ENCODE data around the gene CTNNA1.
"Not testable (repeated sequence)": the region's sequence is repeated elsewhere in the genome, so short reads cannot be mapped to it uniquely, and the experiment has no call there.

Gene CTNNA1

DNA sequence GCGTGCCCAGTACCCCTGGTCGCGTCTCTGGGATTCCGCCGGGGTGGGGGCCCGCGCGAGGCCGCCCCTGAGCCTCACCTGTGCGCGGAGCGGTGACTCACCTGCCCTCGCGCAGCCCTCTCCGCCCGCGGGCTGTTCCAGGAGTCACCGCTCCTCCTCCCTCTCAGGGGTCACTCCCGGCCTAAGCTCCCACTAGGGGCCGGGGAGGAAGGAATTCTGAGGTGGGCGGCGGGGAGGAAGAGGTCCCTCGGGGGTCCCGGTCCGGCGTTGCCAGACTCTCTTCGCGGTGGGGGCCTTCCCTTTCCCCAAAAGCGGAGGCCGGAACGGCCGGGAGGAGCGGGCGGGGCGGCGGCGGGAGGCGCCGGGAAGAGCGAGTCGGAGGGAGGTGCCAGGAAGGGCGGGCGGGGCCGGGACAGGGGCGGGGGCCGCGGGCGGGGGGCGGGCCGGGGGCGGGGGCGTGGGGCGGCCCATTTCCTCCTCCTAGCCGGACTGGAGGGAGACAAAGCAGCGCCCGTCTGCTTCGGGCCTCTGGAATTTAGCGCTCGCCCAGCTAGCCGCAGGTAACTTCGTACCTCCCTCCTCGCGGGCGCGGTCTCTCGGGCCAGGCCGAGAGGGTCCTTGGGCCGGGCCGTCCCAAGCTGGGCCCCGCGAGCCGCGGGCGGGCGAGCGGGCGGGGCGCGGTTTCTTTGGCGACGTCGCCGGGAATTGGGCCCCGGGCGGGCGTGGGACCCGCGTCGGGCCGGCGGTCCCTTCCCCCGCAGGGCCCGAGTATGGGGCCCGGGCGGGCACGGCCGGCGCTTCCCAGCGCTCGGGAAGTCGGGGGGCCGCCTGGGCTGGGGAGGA lies at the start of gene CTNNA1:
TSS of gene CTNNA1 (plus strand) at position 475 of the 843 bp plus-strand sequence. CDS start 28,500 bp downstream, outside the sequence.
- peaks cover 30% of the 10 kb centered on the region for H3K4me1 ChIP-seq (ENCODE audit: control insufficient read depth, insufficient read depth, low read length)
- H3K4me3 ChIP-seq (ENCODE audit: low read length in 2 of 2) = peak within 1 kb of the TSS; percentile 85 to 86
- no peaks in the 10 kb centered on the region for H3K36me3 ChIP-seq (ENCODE audit: control insufficient read depth in 2 of 2, insufficient read depth in 2 of 2, low read length in 2 of 2)
- no peaks in the 10 kb centered on the region for H3K9me3 ChIP-seq (ENCODE audit: control insufficient read depth in 2 of 2, low read length in 2 of 2)
- H3K9ac ChIP-seq (ENCODE audit: low read length in 2 of 2) = peak within 1 kb of the TSS; percentile 93 to 94
- H3K27me3 ChIP-seq (ENCODE audit: control insufficient read depth in 1 of 2, insufficient read depth in 2 of 2, low read length in 2 of 2) = no peaks in the 10 kb centered on the region
- peak within 1 kb of the TSS; percentile 93 for H3K27ac ChIP-seq (ENCODE audit: low read length)

- H3K4me3 ChIP-seq (ENCODE audit: low read length in 2 of 2); H3K27ac ChIP-seq (ENCODE audit: low read length); H3K36me3 ChIP-seq (ENCODE audit: control insufficient read depth in 2 of 2, insufficient read depth in 2 of 2, low read length in 2 of 2); H3K9ac ChIP-seq (ENCODE audit: low read length in 2 of 2); H3K4me1 ChIP-seq (ENCODE audit: control insufficient read depth, insufficient read depth, low read length); H3K9me3 ChIP-seq (ENCODE audit: control insufficient read depth in 2 of 2, low read length in 2 of 2); H3K27me3 ChIP-seq (ENCODE audit: control insufficient read depth in 1 of 2, insufficient read depth in 2 of 2, low read length in 2 of 2): not testable (repeated sequence)
Measured at GRCh38 chr5:138703777-138704176, 49.4 kb upstream of the CTNNA1 start.

DNA sequence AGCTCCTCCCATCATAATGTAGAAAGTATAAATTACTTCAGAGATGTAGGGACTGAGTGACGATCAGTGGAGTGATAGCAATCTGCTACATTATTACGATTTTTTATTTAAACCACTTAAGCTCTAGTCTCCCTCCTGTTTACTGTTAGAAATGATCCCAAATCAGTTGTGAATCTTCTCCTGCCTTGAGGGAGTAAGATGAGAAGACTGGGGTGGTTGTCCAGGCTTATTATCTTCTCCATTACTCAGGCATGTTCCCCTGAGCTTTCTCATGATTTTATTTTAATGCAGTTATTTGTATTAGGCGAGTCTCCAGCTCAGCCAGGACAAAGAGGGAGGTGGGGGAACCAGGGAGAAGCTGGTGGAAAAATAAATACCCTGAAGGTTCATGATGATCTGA lies 48.2 kb upstream of the CTNNA1 start:
- no peaks in the 10 kb centered on the region for H3K4me1 ChIP-seq (ENCODE audit: control insufficient read depth, insufficient read depth, low read length)
- H3K36me3 ChIP-seq (ENCODE audit: control insufficient read depth in 2 of 2, insufficient read depth in 2 of 2, low read length in 2 of 2) = no peaks in the 10 kb centered on the region
- H3K9ac ChIP-seq (ENCODE audit: low read length in 2 of 2) = no peak overlapping the region
- no peaks in the 10 kb centered on the region for H3K27me3 ChIP-seq (ENCODE audit: control insufficient read depth in 1 of 2, insufficient read depth in 2 of 2, low read length in 2 of 2)
- H3K27ac ChIP-seq (ENCODE audit: low read length) = no peak overlapping the region
- no peaks in the 10 kb centered on the region for H3K9me3 ChIP-seq (ENCODE audit: control insufficient read depth in 2 of 2, low read length in 2 of 2)
- no peak overlapping the region for H3K4me3 ChIP-seq (ENCODE audit: low read length in 2 of 2)

GRCh38 chr5:138705567-138705966 lies 47.7 kb upstream of the CTNNA1 start:
- H3K27ac ChIP-seq (ENCODE audit: low read length) = no peak overlapping the region
- H3K4me3 ChIP-seq (ENCODE audit: low read length in 2 of 2) = no peak overlapping the region
- no peaks in the 10 kb centered on the region for H3K36me3 ChIP-seq (ENCODE audit: control insufficient read depth in 2 of 2, insufficient read depth in 2 of 2, low read length in 2 of 2)
- no peaks in the 10 kb centered on the region for H3K9me3 ChIP-seq (ENCODE audit: control insufficient read depth in 2 of 2, low read length in 2 of 2)
- no peaks in the 10 kb centered on the region for H3K27me3 ChIP-seq (ENCODE audit: control insufficient read depth in 1 of 2, insufficient read depth in 2 of 2, low read length in 2 of 2)
- H3K4me1 ChIP-seq (ENCODE audit: control insufficient read depth, insufficient read depth, low read length) = no peaks in the 10 kb centered on the region
- no peak overlapping the region for H3K9ac ChIP-seq (ENCODE audit: low read length in 2 of 2)

DNA sequence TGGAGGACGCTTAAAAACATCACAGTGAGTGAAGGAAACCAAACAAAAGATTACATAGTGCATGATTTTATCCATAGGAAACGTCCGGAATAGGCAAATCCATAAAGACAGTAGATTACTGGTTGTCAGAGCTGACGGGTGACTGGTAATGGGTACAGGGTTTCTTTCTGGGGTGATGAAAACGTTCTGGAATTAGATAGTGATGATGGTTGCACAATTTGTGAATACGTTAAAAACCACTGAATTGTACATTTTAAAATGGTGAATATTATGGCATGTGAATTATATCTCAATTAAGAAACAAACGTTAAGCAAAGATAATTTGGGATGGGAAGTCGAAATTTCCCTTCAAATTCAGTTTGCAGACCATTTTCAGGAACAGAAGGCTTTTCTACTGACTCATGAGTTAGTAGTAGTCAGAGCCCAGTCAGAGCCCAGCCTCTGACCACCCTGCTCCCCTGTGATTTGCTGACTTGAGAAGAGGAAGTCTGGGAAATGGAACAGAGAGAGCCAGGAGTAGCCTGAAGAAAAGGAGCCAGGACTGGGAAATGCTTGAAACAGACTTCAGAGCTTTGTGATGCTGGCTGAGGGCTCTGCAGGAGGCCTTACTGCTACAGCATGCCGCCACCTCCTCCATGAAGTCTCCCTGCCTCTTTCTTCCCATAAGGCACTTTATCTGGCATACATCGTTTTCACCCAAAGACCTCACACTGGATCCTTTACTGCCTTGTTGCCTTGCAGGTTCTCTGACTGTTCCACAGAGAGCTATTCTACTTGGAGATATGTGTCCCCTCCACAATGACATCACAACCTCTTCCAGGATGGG lies 46.4 kb upstream of the CTNNA1 start:
- no peaks in the 10 kb centered on the region for H3K36me3 ChIP-seq (ENCODE audit: control insufficient read depth in 2 of 2, insufficient read depth in 2 of 2, low read length in 2 of 2)
- no peaks in the 10 kb centered on the region for H3K9me3 ChIP-seq (ENCODE audit: control insufficient read depth in 2 of 2, low read length in 2 of 2)
- no peaks in the 10 kb centered on the region for H3K4me1 ChIP-seq (ENCODE audit: control insufficient read depth, insufficient read depth, low read length)
- no peak overlapping the region for H3K9ac ChIP-seq (ENCODE audit: low read length in 2 of 2)
- H3K4me3 ChIP-seq (ENCODE audit: low read length in 2 of 2) = no peak overlapping the region
- no peaks in the 10 kb centered on the region for H3K27me3 ChIP-seq (ENCODE audit: control insufficient read depth in 1 of 2, insufficient read depth in 2 of 2, low read length in 2 of 2)
- no peak overlapping the region for H3K27ac ChIP-seq (ENCODE audit: low read length)

DNA sequence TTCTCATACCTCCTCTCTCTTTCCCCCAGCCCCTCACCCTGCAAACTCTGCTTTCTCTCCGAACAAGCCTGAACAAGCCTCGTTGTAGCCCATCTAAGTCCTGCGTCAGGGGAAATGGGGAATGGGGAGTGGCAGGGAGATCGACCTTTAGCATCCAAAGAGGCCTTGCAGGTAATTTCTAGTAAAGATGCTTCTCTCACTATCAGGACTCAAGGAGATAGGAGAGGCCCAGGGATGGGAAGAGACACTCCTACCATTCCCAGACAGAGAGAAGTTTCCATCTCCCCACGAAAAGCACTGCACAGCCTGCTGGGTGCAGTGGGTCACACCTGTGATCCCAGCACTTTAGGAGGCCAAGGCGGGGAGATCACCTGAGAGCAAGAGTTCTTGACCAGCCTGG lies 44.4 kb upstream of the CTNNA1 start:
- Histone ChIP-seq H3K4me1 (ENCODE audit: control insufficient read depth, insufficient read depth, low read length) (no peaks in the 10 kb centered on the region), H3K9me3 (ENCODE audit: control insufficient read depth in 2 of 2, low read length in 2 of 2) (no peaks in the 10 kb centered on the region), H3K9ac (ENCODE audit: low read length in 2 of 2) (no peak overlapping the region), H3K36me3 (ENCODE audit: control insufficient read depth in 2 of 2, insufficient read depth in 2 of 2, low read length in 2 of 2) (no peaks in the 10 kb centered on the region), H3K27me3 (ENCODE audit: control insufficient read depth in 1 of 2, insufficient read depth in 2 of 2, low read length in 2 of 2) (no peaks in the 10 kb centered on the region), H3K27ac (ENCODE audit: low read length) (no peak overlapping the region), H3K4me3 (ENCODE audit: low read length in 2 of 2) (no peak overlapping the region)

DNA sequence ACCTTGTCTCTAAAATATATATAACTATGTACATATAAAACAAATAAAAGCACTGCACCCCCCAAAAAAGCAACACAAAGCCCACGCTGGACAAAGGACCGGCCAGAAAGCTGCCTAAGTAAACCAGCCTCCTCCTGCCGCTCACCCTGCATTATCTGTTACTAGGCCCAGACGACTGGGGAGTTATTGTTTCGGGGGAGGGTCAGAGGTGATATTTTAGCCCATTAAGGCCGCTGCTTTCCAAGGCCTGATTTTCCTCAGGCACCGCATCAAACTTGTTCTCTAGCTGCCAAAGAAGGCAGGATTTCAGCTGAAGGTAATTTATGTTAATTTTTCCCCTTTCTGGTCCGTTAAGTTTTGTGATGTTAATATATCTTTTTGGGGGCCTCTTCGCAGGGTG lies 44.0 kb upstream of the CTNNA1 start:
- H3K9ac ChIP-seq (ENCODE audit: low read length in 2 of 2) = no peak overlapping the region
- no peak overlapping the region for H3K4me3 ChIP-seq (ENCODE audit: low read length in 2 of 2)
- H3K9me3 ChIP-seq (ENCODE audit: control insufficient read depth in 2 of 2, low read length in 2 of 2) = no peaks in the 10 kb centered on the region
- no peaks in the 10 kb centered on the region for H3K4me1 ChIP-seq (ENCODE audit: control insufficient read depth, insufficient read depth, low read length)
- no peaks in the 10 kb centered on the region for H3K36me3 ChIP-seq (ENCODE audit: control insufficient read depth in 2 of 2, insufficient read depth in 2 of 2, low read length in 2 of 2)
- no peaks in the 10 kb centered on the region for H3K27me3 ChIP-seq (ENCODE audit: control insufficient read depth in 1 of 2, insufficient read depth in 2 of 2, low read length in 2 of 2)
- H3K27ac ChIP-seq (ENCODE audit: low read length) = no peak overlapping the region

DNA sequence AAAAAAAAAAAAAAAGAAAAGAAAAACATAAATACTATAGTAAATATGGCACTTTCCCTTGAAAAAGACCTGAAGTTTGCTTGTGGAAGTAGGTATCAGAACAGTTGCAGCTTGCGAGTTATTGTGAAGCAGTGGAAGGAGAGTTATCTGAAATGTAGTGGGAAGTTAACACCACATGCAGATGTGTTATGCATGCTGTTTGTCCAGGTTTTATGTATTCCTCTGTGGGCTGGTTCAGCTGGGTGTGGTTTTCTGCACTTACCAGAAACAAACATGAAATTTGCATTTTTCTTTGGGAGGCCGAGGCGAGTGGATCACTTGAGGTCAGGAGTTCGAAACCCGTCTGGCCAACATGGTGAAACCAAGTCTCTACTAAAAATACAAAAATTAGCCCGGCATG lies 42.1 kb upstream of the CTNNA1 start:
- no peak overlapping the region for H3K4me3 ChIP-seq (ENCODE audit: low read length in 2 of 2)
- no peaks in the 10 kb centered on the region for H3K4me1 ChIP-seq (ENCODE audit: control insufficient read depth, insufficient read depth, low read length)
- no peaks in the 10 kb centered on the region for H3K36me3 ChIP-seq (ENCODE audit: control insufficient read depth in 2 of 2, insufficient read depth in 2 of 2, low read length in 2 of 2)
- H3K9ac ChIP-seq (ENCODE audit: low read length in 2 of 2) = no peak overlapping the region
- no peak overlapping the region for H3K27ac ChIP-seq (ENCODE audit: low read length)
- no peaks in the 10 kb centered on the region for H3K27me3 ChIP-seq (ENCODE audit: control insufficient read depth in 1 of 2, insufficient read depth in 2 of 2, low read length in 2 of 2)
- no peaks in the 10 kb centered on the region for H3K9me3 ChIP-seq (ENCODE audit: control insufficient read depth in 2 of 2, low read length in 2 of 2)

GRCh38 chr5:138711811-138712210 lies 41.4 kb upstream of the CTNNA1 start:
- no peak overlapping the region for H3K27ac ChIP-seq (ENCODE audit: low read length)

DNA sequence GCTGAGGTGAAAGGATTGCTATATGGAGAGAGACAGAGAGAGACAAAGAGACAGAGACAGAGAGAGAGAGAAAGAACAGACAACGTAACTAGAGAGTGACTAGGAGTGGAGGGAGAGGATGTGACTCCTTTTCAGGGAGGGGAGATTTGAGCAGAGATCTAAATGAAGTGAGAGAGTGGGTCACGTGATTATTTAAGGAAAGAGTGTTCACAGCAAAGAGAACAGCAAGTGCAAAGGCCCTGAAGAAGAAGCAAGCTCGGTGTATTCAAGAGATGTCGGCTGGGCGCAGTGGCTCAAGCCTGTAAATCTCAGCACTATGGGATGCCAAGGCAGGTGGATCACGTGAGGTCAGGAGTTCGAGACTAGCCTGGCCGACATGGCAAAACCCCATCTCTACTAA lies 40.9 kb upstream of the CTNNA1 start:
- H3K4me3 ChIP-seq (ENCODE audit: low read length in 2 of 2) = no peak overlapping the region
- H3K36me3 ChIP-seq (ENCODE audit: control insufficient read depth in 2 of 2, insufficient read depth in 2 of 2, low read length in 2 of 2) = no peaks in the 10 kb centered on the region
- no peaks in the 10 kb centered on the region for H3K9me3 ChIP-seq (ENCODE audit: control insufficient read depth in 2 of 2, low read length in 2 of 2)

More at GRCh38 chr5:138711811-138712210, 41.4 kb upstream of the CTNNA1 start:
- no peaks in the 10 kb centered on the region for H3K4me1 ChIP-seq (ENCODE audit: control insufficient read depth, insufficient read depth, low read length)
- H3K4me3 ChIP-seq (ENCODE audit: low read length in 2 of 2) = no peak overlapping the region
- H3K27me3 ChIP-seq (ENCODE audit: control insufficient read depth in 1 of 2, insufficient read depth in 2 of 2, low read length in 2 of 2) = no peaks in the 10 kb centered on the region
- H3K36me3 ChIP-seq (ENCODE audit: control insufficient read depth in 2 of 2, insufficient read depth in 2 of 2, low read length in 2 of 2) = no peaks in the 10 kb centered on the region
- no peak overlapping the region for H3K9ac ChIP-seq (ENCODE audit: low read length in 2 of 2)
- no peaks in the 10 kb centered on the region for H3K9me3 ChIP-seq (ENCODE audit: control insufficient read depth in 2 of 2, low read length in 2 of 2)

GRCh38 chr5:138712791-138713190 lies 40.4 kb upstream of the CTNNA1 start:
- H3K4me1 ChIP-seq (ENCODE audit: control insufficient read depth, insufficient read depth, low read length) = no peaks in the 10 kb centered on the region
- H3K4me3 ChIP-seq (ENCODE audit: low read length in 2 of 2) = no peak overlapping the region

More for the DNA sequence above, 40.9 kb upstream of the CTNNA1 start:
- Histone ChIP-seq H3K4me1 (ENCODE audit: control insufficient read depth, insufficient read depth, low read length) (no peaks in the 10 kb centered on the region), H3K9ac (ENCODE audit: low read length in 2 of 2) (no peak overlapping the region), H3K27ac (ENCODE audit: low read length) (no peak overlapping the region), H3K27me3 (ENCODE audit: control insufficient read depth in 1 of 2, insufficient read depth in 2 of 2, low read length in 2 of 2) (no peaks in the 10 kb centered on the region)

More at GRCh38 chr5:138712791-138713190, 40.4 kb upstream of the CTNNA1 start:
- Histone ChIP-seq H3K36me3 (ENCODE audit: control insufficient read depth in 2 of 2, insufficient read depth in 2 of 2, low read length in 2 of 2) (no peaks in the 10 kb centered on the region), H3K27ac (ENCODE audit: low read length) (no peak overlapping the region), H3K9me3 (ENCODE audit: control insufficient read depth in 2 of 2, low read length in 2 of 2) (no peaks in the 10 kb centered on the region), H3K9ac (ENCODE audit: low read length in 2 of 2) (no peak overlapping the region), H3K27me3 (ENCODE audit: control insufficient read depth in 1 of 2, insufficient read depth in 2 of 2, low read length in 2 of 2) (no peaks in the 10 kb centered on the region)

Data from stomach smooth muscle (tissue), 2 donors.